HT1080 (cell line): ENCODE results near the gene MTMR12. TPM values are rescaled to one million over a fixed set of nuclear protein-coding genes. Genes with fewer than 3 reads are reported as not detected.
"Not testable (repeated sequence)": the region's sequence is repeated elsewhere in the genome, so short reads cannot be mapped to it uniquely, and the experiment has no call there.

Experiments
- DNase-seq: peaks from one replicate; pipeline ENCODE4 v3.0.0-alpha.2; 2015; ENCODE audit warnings: low read depth
- total RNA-seq: library from RNA; depleted of rRNA; stranded (reverse); fragments of >200 nt; shearing (Covaris generic); gene quantifications from 2 replicates; pipeline ENCODE4 v1.2.3, GENCODE V29; 2014

MTMR12 gene
- total RNA-seq, 1 experiment from 2014 or later, result 16.0 TPM

DNA sequence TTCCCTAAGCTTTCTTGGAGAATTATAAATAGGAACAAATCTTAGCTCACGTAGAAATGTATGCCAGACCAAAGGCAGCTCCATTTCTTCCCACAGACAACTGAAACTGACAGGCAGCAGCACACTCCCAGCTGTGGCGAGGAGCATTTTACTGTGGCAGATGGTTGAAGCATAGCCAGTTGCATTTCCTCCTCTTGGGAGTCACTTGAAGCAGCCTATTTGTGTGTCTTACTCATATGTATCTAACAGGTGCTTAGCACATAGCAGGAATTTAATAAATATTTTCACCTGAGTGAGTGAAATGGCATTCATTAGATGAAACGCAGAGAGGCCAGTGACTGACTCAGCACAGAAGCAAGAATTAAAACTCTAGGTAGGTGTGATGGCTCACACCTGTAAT lies 12.3 kb upstream of the MTMR12 start:
- DNase-seq, result no peak

GRCh38 chr5:32323741-32324140 lies 11.0 kb upstream of the MTMR12 start:
- DNase-seq, result no peak

GRCh38 chr5:32322882-32323281 lies 10.1 kb upstream of the MTMR12 start:
- DNase-seq, result no peak

- DNase-seq, result not testable (repeated sequence)
Observed at GRCh38 chr5:32321787-32322186, 9.0 kb upstream of the MTMR12 start.

DNA sequence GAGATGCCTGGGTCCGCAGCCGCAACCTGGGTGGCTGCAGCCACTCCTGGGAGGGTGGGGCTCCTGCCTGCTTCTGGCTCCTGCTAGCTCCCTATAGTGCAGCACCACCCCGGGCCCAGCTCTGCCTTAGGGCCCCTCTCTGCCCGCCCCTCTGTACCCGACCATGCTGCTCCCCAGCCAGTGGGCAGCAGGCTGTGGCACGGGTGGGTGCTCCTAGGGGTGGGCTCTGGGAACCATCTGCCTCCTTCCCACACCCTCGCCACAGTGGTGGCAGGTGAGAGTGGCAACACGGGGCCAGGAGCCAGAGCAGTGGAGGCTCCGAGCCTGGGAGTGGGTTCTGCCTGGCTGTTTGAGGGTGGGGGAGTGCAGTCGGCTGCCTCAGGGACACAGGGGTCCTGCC lies 7.8 kb upstream of the MTMR12 start:
- DNase-seq, result no peak

DNA sequence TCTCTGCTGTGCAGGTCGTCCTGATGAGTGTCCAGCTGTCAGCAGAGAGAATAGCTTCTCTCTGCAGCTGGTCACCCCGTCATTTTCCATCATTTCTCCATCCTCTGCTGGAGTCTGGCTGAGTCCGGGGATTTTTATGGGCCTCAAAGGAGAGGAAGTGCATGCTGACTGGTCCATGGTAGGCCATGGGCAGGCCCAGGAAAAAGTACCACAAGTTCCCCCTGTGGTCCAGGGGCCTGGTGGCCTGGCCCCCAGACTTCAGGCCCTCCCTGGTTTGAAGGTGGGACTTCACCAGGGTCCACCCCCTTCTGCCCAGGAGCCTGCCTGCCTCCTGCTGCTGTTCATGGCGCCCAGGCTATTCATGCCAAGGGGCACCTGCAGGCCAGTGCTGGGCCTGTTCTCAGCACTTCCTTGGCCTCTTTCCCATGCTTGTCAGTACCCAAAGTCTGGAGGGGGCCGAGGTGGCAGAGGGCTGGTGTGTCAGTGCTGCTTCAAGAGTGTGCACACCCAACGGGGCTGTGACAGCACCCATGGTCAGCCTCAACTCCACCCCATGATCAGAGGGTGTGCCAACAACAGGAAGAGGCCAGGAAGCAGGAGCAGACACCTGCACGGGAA lies 7.3 kb upstream of the MTMR12 start:
- DNase-seq, result no peak

GRCh38 chr5:32319392-32319791 lies 6.7 kb upstream of the MTMR12 start:
- DNase-seq, result no peak

DNA sequence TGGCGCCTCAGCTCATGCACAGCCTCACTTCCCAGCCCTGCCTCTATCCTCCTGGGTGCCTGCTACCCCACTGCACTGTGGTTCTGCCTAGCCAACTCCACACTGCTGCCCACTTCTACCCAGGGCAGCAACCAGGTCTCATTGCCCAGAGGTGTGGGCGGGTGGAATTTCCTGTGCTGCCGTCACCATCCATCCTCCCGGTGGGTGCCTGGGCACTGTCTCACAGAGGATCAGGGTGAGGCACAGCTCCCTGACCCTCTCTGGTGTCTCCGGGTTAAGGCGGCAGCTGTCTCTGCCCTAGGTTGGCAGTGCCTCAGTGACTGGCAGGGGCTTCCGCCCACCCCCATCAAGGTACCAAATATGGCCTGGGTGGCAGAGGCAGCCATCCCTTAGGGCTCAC lies 4.3 kb upstream of the MTMR12 start:
- DNase-seq, result no peak

DNA sequence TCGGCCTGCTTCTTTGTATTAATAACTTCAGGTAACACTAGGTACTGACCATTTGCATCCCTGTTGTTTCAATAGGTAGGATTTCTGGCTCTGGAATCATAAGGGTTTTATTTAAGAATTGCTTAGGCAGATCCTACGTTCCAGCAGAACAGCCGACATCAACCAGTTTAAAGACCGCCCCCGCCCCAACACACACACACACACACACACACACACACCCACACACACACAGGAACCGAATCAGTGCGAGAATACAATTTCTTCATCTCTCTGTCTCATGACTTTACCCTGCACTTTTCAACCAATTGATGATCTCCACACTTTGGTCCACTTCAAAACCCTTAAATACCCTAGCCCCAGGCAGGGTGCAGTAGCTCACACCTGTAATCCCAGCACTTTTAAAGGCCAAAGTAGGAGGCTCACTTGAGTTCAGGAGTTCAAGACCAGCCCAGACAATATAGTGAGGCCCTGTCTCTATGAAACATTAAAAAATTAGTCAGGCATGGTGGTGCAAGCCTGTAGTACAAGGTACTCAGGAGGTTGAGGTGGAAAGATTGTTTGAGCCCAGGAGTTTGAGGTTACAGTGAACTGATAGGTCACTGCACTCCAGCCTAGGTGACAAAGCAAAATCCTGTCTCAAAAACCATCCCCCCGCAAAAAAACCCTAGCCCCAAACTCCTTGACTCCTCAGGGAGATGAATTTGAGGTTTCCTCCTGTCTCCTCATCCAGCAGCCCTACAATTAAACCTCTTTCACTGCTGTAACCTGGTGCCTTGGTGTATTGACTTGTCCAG lies 2.7 kb upstream of the MTMR12 start:
- no peak for DNase-seq

DNA sequence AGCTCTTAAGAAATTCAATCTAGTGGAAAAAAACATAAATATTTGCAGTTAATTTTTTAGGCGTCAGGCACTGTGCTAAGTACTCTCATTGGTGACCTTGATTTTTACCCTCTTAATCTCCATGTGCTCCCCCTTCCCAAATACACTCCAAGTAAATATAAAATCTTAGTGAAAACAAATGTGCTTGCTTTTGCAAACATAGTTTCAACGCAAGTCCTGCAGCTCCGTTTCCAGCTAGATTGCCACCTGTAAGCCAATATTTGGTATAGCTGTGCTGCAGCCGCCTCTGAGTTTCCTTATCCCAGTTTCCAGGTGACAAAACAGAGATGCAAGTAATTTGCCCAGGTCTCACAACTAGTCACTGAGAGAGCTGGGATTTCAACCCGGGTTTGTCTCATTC lies 1.9 kb upstream of the MTMR12 start:
- no peak for DNase-seq

GRCh38 chr5:32314152-32314488 lies 1.4 kb upstream of the MTMR12 start:
- not testable (repeated sequence) for DNase-seq

GRCh38 chr5:32312197-32312594 lies 543 bp downstream of the MTMR12 start:
- DNase-seq, result peak; percentile 57

GRCh38 chr5:32311404-32312196 lies 1.1 kb downstream of the MTMR12 start:
- DNase-seq, result no peak

- DNase-seq, result no peak
Observed at GRCh38 chr5:32309761-32310160, 3.0 kb downstream of the MTMR12 start.

DNA sequence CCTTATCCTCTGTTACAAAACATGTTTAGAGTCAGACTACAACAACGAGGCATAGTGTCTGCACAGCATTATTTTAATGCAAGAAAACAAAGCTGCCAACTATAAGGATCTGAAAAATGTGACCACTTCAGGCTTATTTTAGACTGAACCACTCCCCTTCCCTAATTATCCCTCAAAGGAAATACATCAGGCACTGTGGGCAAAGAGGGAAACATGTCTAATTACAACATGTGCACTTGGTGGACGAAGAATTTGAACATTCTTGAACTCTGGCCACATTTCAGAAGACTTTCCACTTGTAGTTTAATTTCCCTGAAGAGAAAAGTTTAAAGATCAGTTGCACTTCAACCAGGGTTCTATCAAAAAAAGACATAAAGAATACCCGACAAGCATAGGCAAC lies 3.8 kb downstream of the MTMR12 start:
- no peak for DNase-seq

DNA sequence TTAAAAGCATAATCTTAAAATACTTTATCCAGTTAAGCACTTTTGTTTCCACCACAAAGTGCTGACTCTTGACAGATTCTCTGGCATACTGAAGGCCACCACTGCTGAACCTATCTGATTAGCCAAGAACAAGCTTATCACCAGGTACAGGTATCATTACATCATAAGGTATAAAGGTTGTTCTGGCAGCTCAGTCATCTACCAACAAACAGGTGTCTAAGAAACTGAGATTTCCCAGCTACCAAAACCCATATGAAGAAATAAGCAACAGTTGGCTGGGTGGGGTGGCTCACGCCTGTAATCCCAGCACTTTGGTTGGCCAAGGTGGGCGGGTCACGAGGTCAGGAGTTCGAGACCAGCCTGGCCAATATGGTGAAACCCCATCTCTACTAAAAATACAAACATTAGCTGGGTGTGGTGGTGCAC lies 5.0 kb downstream of the MTMR12 start:
- no peak for DNase-seq

GRCh38 chr5:32304622-32305021 lies 8.1 kb downstream of the MTMR12 start:
- DNase-seq, result no peak

DNA sequence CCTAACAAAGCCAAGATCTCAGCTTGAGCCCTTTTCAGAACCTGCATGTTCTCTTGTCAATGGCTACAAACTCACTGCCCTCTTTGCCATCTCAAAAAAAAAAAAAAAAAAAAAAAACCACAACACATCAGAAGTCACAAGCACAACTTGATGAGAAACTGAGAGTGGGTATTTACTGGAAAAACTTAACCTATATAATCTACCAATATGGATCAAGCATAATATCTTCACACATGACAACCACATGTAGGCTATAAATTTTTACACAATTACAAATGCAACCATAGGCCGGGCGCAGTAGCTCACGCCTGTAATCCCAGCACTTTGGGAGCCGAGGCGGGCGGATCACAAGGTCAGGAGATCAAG lies 9.0 kb downstream of the MTMR12 start:
- no peak for DNase-seq

DNA sequence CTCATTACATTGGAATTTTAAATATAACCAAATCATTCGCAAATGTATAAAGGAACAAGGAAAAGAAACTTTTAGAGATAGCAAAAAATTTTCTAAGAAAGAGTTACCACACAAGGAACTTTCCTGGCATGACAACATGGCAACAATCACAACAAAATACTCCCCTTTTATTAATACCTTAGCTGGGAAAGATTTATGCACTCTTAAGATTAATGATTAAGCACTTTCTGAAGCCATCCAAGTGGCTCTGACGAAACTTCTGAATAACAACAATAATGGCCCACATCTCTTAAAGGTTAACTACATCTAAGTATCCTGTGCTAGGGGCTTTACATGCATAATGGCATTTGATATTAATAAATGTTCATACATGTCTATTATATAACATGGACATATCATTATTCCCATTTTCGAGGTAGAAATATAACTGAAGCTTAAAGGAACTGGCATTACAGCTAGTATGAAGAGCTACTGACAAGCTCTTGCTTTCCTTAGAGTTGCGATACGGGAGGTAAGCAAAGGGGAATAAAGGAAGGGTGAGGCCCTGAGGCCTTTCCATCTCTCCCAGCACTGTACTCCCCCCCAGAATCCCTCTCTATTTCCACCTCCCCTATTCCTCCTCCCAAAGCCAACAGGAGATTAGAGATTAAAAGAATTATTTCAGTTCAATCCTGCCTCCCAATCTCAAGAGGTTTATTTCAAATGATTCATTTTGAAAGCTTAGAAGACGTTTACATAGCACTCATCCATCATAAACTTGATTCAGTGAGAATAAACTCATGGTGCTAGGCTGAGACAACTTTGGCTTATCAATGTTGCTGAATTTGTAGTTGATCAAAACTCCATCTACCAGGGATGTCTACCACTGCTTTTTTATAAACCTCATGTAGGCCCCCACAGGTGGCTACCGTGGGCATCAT lies 9.6 kb downstream of the MTMR12 start:
- no peak for DNase-seq

DNA sequence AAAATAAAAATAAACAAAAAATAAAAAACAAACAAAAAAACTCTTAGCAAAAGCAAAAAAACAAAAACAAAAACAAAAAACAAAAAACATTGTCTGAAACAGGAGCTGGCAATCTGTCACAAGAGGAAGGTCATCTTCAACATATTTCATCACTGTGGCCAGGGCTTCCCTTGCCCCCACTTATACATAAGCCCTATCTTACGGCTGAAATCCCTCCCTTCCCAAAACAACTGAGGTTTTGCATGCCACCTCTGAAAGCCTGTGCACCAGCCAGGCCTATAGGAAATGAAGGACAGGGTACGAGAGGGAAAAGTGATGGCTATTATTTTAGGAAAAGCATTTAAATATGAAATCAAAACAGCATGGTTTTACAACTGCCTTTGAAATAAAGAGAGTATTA lies 10.8 kb downstream of the MTMR12 start:
- no peak for DNase-seq

DNA sequence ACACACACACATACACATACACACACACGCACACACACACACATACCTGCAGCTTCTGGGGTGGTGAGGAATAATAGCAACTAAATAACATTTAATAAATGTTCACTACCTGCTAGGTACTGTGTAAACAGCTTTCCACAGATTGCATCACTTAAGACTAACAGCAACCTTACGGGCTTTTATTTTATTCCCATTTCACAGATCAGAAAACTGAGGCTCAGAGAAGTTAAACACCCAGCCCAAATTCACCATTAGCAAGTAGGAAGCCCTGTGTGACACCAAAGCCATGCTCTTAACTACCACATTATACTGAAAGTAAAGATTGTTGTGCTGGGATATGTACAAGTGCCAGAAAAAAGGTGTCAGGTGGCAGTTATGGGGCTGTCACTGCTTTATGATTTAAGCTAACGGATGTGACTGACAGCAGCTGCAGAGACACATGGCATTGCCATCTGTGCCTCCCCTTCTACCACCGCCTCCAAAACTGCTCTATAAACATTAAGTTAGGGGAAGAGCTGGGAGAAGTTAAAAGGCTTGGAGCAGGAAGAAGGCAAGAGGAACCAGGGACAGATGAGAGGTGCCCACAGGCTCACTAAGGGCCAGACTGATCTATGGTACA lies 13.6 kb downstream of the MTMR12 start:
- DNase-seq, result no peak
